CD4-positive, alpha-beta T cell treated with Interleukin-15 for 1 hour (primary cell): ENCODE data around the gene AHCYL2.
A peak's percentile ranks its signal among the peaks of the same experiment; 100 is the strongest.
"Not testable (repeated sequence)": the region's sequence is repeated elsewhere in the genome, so short reads cannot be mapped to it uniquely, and the experiment has no call there.

Experiments used
- DNase-seq: peaks from one replicate; pipeline ENCODE4 v3.0.0-alpha.2; 2020

AHCYL2 gene

DNA sequence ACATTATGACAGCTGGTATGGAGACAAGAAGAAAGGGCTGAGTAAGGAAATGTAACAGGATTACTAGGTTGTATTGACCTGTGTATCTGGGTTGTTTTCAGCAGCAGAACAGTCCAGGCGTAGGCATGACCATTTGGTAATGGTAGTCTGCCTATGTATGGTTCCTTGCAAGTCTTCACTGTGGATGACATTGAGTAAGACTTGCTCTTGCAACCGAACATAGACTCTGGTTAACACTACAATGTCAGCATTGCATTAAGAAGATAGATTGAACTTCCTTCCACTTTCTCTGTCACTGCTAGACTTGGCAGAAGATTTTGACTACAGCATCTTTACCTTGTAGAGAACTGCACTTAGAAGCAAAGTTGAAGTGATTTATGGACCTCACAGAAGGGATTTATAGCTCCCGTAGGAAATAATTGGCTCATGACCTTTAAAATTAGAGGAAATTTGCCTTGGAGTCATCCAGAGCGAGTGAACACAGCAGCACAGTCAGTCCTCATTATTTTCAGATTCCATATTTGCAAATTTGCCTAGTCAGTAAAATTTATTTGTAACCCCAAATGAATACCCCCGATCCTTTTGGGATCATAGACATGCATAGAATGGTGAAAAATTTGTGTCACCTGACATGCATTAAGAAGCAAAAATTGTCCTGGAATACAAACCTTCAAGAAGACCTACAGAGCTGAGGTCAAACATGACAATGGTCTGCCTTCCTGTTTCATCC, 129.8 kb downstream of the AHCYL2 start:
- no peak for DNase-seq

DNA sequence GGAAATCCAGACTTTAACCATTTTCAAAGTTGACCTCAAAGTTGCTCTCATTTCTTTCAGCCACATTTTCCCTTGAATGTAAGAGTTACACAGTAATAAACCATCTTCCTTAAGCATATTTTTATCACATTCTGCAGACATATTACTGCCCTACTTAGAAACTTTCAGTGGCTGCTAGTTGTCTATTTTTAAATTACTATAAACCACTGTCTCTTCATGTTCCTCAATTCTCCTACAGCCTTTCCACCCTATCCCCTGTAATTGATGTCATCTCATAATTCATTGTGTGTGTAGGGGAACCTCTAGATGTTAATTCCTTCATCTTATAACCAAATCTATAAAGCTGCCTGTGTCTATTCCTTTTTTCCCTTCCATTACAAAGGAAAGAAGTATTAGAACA, 131.3 kb downstream of the AHCYL2 start:
- DNase-seq: no peak

GRCh38 chr7:129359176-129359575, 134.3 kb downstream of the AHCYL2 start:
- DNase-seq: no peak

DNA sequence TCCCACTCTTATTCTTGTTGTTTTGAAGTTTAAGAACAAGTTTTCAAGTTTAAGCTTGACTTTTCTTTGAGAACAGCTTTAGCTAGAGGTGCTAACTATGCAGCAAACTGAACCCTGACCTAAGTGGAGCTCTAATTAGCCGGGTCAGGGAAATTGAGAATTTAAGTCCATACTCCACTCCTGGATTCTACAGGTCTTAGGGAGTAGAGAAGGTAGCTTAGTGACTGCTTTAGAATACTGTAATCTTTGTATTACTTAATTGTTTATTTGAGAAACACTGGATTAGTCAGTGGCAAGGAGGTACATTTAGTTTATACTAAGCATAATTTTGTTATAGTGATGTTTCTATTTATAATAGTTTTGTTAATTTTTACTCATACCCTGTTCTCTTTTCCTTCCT, 134.8 kb downstream of the AHCYL2 start:
- DNase-seq: no peak

DNA sequence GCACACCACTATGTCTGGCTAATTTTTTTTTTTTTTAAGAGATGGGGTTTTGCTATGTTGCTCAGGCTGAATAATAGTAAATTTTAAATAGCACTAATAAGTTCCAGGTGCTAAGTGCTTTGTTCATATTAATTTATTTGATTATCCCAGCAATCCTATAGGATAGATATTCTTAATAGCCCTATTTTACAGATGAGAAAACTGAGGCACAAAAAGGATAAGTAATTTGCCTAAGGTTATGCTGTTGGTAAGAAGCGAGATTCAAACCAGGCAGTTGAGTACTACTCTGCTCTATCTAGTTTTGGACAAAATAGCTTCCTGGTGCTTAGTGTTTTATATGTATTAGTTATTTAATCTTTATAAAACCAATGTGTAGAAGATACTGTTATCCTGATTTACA, 136.9 kb downstream of the AHCYL2 start:
- DNase-seq: no peak

DNA sequence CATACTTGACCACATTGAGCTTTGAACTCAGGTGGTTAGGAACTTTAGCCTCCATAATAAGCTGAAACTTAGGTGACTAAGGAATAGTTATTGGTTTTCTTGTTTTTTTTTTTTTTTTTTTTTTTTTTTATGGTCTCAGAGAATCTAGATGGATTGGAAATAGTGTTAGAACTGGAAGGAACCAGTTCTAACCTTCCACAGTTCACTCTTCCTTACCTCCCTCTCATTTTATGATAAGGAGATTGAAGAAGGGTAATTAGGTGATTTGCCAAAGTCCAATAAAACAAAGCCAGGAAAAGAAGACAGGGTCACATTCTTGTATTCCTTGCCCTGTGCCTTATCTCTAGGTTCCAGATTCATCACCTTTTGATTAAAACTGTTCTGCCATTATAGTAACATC, 137.7 kb downstream of the AHCYL2 start:
- no peak for DNase-seq

DNA sequence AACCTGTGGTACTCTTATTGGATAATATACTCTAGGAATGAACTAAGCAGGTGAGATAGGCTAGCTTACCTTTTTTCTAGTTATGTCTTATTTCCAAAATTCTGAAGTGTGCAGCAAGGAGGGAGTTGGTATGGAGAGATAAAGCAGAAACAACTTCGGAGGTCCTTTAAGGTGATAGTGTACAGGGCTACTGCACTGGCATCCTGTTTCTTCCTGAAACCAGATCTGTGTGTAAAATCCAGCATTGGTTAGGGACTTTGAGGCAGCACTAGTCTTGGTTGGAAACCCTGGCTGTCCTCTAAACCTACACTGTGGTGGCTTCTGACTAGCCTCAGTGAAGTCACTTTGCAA, 142.5 kb downstream of the AHCYL2 start:
- DNase-seq: no peak

GRCh38 chr7:129367700-129368388, 143.0 kb downstream of the AHCYL2 start:
- DNase-seq: peak; percentile 63

GRCh38 chr7:129368389-129368986, 143.7 kb downstream of the AHCYL2 start:
- DNase-seq: peak; percentile 17

DNA sequence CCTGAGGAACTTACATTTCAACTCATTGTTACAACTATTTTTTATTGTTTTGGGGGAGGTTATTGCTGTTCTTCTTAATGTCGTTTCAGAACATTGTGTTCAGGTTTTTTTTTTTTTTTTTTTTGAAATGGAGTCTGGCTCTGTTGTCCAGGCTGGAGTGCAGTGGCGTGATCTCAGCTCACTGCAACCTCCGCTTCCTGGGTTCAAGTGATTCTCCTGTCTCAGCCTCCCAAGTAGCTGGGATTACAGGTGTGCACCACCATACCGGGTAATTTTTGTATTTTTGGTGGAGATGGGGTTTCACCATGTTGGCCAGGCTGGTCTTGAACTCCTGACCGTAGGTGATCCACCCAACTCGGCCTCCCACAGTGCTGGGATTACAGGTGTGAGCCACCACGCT, 144.6 kb downstream of the AHCYL2 start:
- DNase-seq: not testable (repeated sequence)

- no peak for DNase-seq
Measured at GRCh38 chr7:129370812-129371211, 146.0 kb downstream of the AHCYL2 start.

- no peak for DNase-seq
Measured at GRCh38 chr7:129371487-129371886, 146.7 kb downstream of the AHCYL2 start.

GRCh38 chr7:129373651-129374428, 149.0 kb downstream of the AHCYL2 start:
- no peak for DNase-seq

DNA sequence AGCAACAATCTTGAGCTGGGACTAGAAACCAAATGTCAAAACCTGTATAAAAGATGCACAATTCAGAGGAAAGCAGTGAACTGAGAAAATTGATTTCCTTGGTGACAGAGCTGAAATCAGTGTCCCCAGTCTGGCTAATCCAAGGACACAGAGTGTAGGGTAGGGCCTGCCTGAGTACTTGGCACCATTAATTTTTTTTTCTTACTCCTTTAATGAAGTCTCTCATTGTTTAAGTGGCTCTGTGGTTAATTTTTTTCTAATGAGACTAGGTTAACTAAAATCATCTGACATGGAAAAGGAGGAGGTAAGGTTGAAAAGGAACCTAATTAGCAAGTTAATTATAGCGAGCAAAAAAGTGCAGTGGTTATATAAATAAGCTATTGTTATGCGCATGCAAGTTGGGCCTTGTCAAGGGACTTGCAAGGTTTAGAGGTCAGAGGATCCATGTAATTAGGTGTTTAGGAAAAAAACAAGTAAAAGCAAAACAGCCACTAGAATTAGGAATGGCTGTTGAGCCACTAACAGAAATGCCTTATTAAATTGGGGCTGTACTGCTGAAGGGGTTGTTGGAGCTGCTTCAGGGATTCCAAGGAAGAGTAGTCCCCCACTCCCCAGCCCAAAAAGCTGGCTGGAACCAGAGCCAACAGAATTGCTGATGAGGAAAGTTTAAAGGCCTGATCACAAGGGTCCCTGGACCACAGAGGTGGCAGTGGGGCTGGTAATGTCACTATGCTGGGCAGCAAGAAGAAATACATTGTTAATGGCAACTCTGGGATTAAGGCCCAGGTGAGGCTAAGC, 150.5 kb downstream of the AHCYL2 start:
- no peak for DNase-seq

GRCh38 chr7:129376076-129376777, 151.4 kb downstream of the AHCYL2 start:
- DNase-seq: no peak

DNA sequence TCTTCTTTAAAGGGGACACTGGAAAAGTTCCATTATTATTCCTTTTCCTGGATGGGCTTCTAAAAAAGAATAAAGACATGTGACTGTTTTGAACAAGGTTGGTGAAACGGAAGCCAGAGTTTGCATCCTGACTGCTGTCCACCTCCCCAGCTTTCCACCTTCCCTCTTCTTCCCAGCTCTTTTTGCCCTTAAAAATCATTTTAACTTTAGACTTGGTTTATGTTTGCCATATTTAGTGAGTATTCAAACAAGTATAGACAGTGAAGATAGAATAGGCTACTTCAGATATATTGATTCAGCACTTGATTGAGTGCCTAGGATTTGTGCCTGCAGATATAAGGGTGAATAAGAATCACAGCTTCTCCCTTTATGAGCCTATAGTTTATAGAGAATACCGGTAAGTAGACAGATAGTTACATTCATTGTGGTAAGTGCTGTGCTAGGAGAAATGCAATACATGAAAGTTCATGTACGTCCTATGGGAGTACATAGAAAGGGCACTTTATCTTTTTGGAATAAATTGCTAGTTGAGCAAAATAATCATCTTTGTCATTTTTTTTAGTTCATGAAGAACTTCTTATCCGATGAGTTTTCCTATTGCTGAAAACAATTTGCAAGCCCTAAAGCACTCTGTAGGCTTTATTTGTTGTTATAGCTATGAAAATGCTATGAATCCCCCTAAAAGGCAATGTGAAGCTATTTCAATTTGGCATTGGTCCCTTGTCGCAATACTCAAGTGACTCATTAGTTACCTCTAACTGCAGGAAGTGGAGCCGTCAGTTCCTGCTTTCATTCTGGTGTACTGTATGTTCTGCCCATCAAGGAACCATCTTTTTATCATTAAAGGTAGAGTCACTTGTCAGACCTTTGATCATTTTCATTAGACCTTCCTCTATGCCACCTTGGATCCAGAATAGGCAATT, 152.2 kb downstream of the AHCYL2 start:
- no peak for DNase-seq

DNA sequence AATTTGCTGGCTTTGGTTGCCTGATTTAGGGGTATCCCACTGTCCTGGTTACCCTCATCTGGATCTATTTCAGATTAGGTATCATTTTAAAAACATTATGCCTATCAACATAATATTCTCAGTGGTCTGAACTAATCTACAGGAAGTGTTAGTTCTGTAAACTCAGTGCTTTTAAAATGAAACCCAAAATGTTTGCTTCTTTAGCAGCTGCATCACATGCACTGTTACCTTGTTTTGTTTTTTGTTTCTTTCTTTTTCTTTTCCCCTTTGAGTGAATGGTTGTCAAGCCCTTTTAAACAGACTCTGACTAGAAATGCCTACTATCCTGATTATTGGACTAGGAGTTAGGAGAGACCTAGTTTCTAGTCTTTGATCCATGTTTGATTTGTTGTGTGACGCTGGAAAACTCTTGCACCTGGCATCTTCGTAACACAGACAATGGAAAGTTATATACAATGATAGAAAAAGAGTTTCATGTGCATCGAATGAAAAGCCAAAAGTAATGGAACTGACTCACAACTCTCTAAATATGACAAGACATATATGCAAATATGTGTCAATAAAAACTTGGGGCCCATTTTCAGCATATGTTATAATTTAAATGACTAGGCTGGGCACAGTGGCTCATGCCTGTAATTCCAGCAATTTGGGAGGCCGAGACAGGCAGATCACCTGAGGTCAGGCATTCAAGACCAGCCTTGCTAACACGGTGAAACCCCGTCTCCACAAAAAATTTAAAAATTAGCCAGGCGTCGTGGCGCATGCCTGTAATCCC, 157.1 kb downstream of the AHCYL2 start:
- DNase-seq: no peak

DNA sequence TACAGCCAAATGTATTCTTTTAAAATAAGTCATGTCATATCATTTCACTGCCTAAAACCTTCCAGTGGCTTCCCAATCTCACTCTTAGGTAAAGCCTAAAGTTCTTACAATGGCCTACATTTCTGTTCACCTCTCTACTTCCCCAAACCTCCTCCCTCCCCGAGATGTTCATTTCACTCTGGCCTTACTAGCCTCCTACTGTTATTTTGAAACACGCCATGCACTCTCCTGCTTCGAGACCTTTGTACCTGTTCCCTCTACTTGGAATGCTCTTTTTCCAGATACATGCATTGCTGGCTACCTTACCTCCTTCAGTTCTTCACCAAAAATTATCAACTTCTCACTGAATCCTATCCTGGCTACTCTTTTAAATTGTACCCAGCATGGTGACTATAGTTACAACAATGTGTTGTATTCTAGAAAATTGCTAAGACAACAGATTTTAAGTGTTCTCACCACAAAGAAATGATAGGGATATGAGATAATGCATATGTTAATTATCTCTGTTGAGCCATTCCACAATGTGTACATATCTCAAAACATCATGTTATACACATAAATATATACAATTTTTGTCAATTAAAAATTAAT, 158.8 kb downstream of the AHCYL2 start:
- no peak for DNase-seq

DNA sequence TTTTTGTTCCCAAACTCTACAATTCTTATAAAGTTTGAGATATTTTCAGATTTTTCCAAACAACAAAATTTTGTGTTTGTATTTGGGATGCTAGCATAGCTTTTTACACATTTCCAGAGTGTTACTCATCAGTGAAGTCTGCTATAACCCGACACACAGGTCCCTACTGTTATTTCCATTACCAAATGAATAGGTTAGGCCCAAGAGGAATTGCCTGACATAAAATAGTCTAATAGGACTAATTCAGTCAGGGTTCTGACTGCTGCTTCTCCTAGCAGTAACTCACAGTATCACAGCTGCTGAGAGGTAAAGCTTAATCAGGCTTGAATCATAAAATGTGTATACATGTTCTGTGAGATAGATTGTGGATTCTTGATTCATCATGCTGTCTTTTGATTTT, 160.3 kb downstream of the AHCYL2 start:
- DNase-seq: no peak

- DNase-seq: no peak
Measured at GRCh38 chr7:129385598-129385997, 160.8 kb downstream of the AHCYL2 start.
